Upper lobe of left lung (tissue), 6 donors: Measurements from ENCODE around the gene SENP6. TPM values are rescaled to one million over a fixed set of nuclear protein-coding genes. Genes with fewer than 3 reads are reported as not detected.
"Not testable (repeated sequence)": the region's sequence is repeated elsewhere in the genome, so short reads cannot be mapped to it uniquely, and the experiment has no call there.

Experiments
- ATAC-seq, 2 donors: fragments of 200-7000 bp; cut with Tn5 transposase; one replicate each; pipeline ENCODE4 v1.9.1; 2022; ENCODE audit warnings: mild to moderate bottlenecking in 2 of 2, moderate library complexity in 2 of 2; ENCODE audit not compliant: low FRiP score in 2 of 2
- DNase-seq, 2 donors: peaks; one replicate each; pipeline ENCODE4 v3.0.0-alpha.2; 2019 to 2020
- H3K27ac ChIP-seq, 4 donors: fragments of 200-600 bp; sonication (generic); one replicate each; pipeline ENCODE4 v1.5.1; 2016 to 2019
- H3K27me3 ChIP-seq, 4 donors: fragments of 200-600 bp; sonication (generic); one replicate each; pipeline ENCODE4 v1.5.1; 2017 to 2019
- H3K36me3 ChIP-seq, 4 donors: fragments of 200-600 bp; sonication (generic); one replicate each; pipeline ENCODE4 v1.5.1; 2016 to 2019
- H3K4me1 ChIP-seq, 4 donors: fragments of 200-600 bp; sonication (generic); one replicate each; pipeline ENCODE4 v1.5.1; 2018 to 2019
- H3K4me3 ChIP-seq, 4 donors: fragments of 200-600 bp; sonication (generic); one replicate each; pipeline ENCODE4 v1.5.1; 2017 to 2019; ENCODE audit warnings: mild to moderate bottlenecking in 2 of 4, moderate library complexity in 1 of 4
- H3K9me3 ChIP-seq, 4 donors: fragments of 200-600 bp; sonication (generic); one replicate each; pipeline ENCODE4 v1.5.1; 2018 to 2019
- CTCF ChIP-seq, 6 experiments: fragments of 450-650 bp in 4 of 6; fragments of 200-600 bp in 2 of 6; sonication (generic) in 2 of 6; IDR thresholded peaks; one replicate each; pipeline ENCODE4 v1.5.1; 2016 to 2019; ENCODE audit warnings: antibody characterized with exemption in 6 of 6
- EP300 ChIP-seq, 4 donors: sonication (generic); formaldehyde crosslinking; IDR thresholded peaks; one replicate each; pipeline ENCODE4 v1.5.1; 2017; ENCODE audit warnings: antibody characterized with exemption in 4 of 4, control low read depth in 2 of 4
- POLR2A ChIP-seq, 4 donors: fragments of 450-650 bp; IDR thresholded peaks; one replicate each; pipeline ENCODE4 v1.5.1; 2016 to 2017; ENCODE audit warnings: antibody characterized with exemption in 4 of 4, mild to moderate bottlenecking in 2 of 4
- POLR2AphosphoS5 ChIP-seq, 2 donors: sonication (generic); formaldehyde crosslinking; IDR thresholded peaks; one replicate each; pipeline ENCODE4 v1.5.1; 2017; ENCODE audit warnings: antibody characterized with exemption in 2 of 2
- WGBS, 2 donors: methylation state at CpG; one replicate each; pipeline ENCODE4 v1.1.5; 2017 to 2018; 5-methylcytosine and 5-hydroxymethylcytosine counted together
- total RNA-seq, 6 donors: library from RNA; depleted of rRNA in 4 of 6; stranded (reverse); fragments of >200 nt in 4 of 6; gene quantifications; one replicate each; pipeline versions ENCODE4 v1.1.0 to v1.2.1, GENCODE V29; 2016 to 2021
- donor health status: DM: no; HTN: no; CAD: no; lungs with moderate emphysema.
- donor health status: DM: no; HTN: yes; CAD: no; lungs with severe emphysema.

SENP6 gene
- total RNA-seq, 6 donors from 2014 or later = 56.4 to 199 (median 87.2) TPM

- Histone ChIP-seq H3K27ac (no peak overlapping the region), H3K27me3 (no peaks in the 10 kb centered on the region), H3K9me3 (peaks cover 0 to 6% (median 3%) of the 10 kb centered on the region in 4 donors), H3K4me1 (no peaks in the 10 kb centered on the region), H3K36me3 (no peaks in the 10 kb centered on the region), H3K4me3 (no peak overlapping the region)
- no peak for TF ChIP-seq POLR2A (IDR thresholded peaks at IDR 0.05)
- no peak for TF ChIP-seq EP300 (IDR thresholded peaks at IDR 0.05)
- no peak for TF ChIP-seq POLR2AphosphoS5 (IDR thresholded peaks at IDR 0.05)
- no peak for TF ChIP-seq CTCF (IDR thresholded peaks at IDR 0.05)
- no peak for ATAC-seq
- WGBS, 2 donors = 100% methylated on average over 2 of the region's 2 CpGs
- no peak for DNase-seq
These were observed 35.4 kb upstream of the SENP6 start for GRCh38 chr6:75566137-75566767.

GRCh38 chr6:75568100-75568499 lies 33.6 kb upstream of the SENP6 start:
- Histone ChIP-seq H3K4me3 (no peak overlapping the region), H3K27me3 (no peaks in the 10 kb centered on the region), H3K36me3 (no peaks in the 10 kb centered on the region), H3K4me1 (no peaks in the 10 kb centered on the region), H3K27ac (no peak overlapping the region), H3K9me3 (peaks cover 0 to 6% (median 3%) of the 10 kb centered on the region in 4 donors)
- WGBS, 2 donors = 79 to 100% methylated on average over 1 to 6 of the region's 6 CpGs
- peak in 1 of 2 donors; percentile 10 for DNase-seq
- TF ChIP-seq CTCF (IDR thresholded peaks at IDR 0.05) = no peak
- no peak for TF ChIP-seq POLR2AphosphoS5 (IDR thresholded peaks at IDR 0.05)
- TF ChIP-seq POLR2A (IDR thresholded peaks at IDR 0.05) = no peak
- no peak for TF ChIP-seq EP300 (IDR thresholded peaks at IDR 0.05)
- ATAC-seq = no peak

GRCh38 chr6:75568965-75569364 lies 32.7 kb upstream of the SENP6 start:
- WGBS, 2 donors = 61 to 64% methylated on average over 3 of the region's 3 CpGs
- no peak for ATAC-seq

GRCh38 chr6:75570671-75571070 lies 31.0 kb upstream of the SENP6 start:
- ATAC-seq, H3K4me1 ChIP-seq, H3K9me3 ChIP-seq, H3K4me3 ChIP-seq, DNase-seq, H3K27me3 ChIP-seq, H3K36me3 ChIP-seq, H3K27ac ChIP-seq: not testable (repeated sequence)
- WGBS, 2 donors = 93 to 96% methylated on average over 6 of the region's 6 CpGs

More at GRCh38 chr6:75568965-75569364, 32.7 kb upstream of the SENP6 start:
- H3K27ac ChIP-seq = no peak overlapping the region
- H3K36me3 ChIP-seq = no peaks in the 10 kb centered on the region
- no peak overlapping the region for H3K4me3 ChIP-seq
- DNase-seq = no peak
- no peaks in the 10 kb centered on the region for H3K4me1 ChIP-seq
- no peaks in the 10 kb centered on the region for H3K27me3 ChIP-seq
- TF ChIP-seq CTCF (IDR thresholded peaks at IDR 0.05) = no peak
- no peak for TF ChIP-seq POLR2AphosphoS5 (IDR thresholded peaks at IDR 0.05)
- no peak for TF ChIP-seq EP300 (IDR thresholded peaks at IDR 0.05)
- TF ChIP-seq POLR2A (IDR thresholded peaks at IDR 0.05) = no peak
- H3K9me3 ChIP-seq = peaks cover 0 to 6% (median 3%) of the 10 kb centered on the region in 4 donors

GRCh38 chr6:75572072-75572471 lies 29.6 kb upstream of the SENP6 start:
- Histone ChIP-seq H3K36me3 (no peaks in the 10 kb centered on the region), H3K4me3 (no peak overlapping the region), H3K9me3 (no peaks in the 10 kb centered on the region), H3K27me3 (no peaks in the 10 kb centered on the region), H3K4me1 (no peaks in the 10 kb centered on the region), H3K27ac (no peak overlapping the region)
- ATAC-seq (no peak), DNase-seq (no peak)
- WGBS, 2 donors = 86 to 94% methylated on average over 2 of the region's 2 CpGs
- TF ChIP-seq EP300 (IDR thresholded peaks at IDR 0.05) (no peak), POLR2A (IDR thresholded peaks at IDR 0.05) (no peak)

- WGBS, 2 donors = 75% methylated on average over 4 of the region's 4 CpGs
- ATAC-seq (no peak), DNase-seq (no peak)
These were observed 21.7 kb upstream of the SENP6 start for GRCh38 chr6:75579951-75580350.

More at GRCh38 chr6:75579951-75580350, 21.7 kb upstream of the SENP6 start:
- H3K9me3 ChIP-seq = no peaks in the 10 kb centered on the region
- H3K27me3 ChIP-seq = no peaks in the 10 kb centered on the region
- H3K27ac ChIP-seq = no peak overlapping the region
- H3K36me3 ChIP-seq = no peaks in the 10 kb centered on the region
- no peaks in the 10 kb centered on the region for H3K4me1 ChIP-seq
- no peak for TF ChIP-seq CTCF (IDR thresholded peaks at IDR 0.05)
- TF ChIP-seq POLR2A (IDR thresholded peaks at IDR 0.05) = no peak
- no peak for TF ChIP-seq EP300 (IDR thresholded peaks at IDR 0.05)
- TF ChIP-seq POLR2AphosphoS5 (IDR thresholded peaks at IDR 0.05) = no peak
- no peak overlapping the region for H3K4me3 ChIP-seq
